ENCODE measurements around the gene FBXO46.

The FBXO46 gene

DNA sequence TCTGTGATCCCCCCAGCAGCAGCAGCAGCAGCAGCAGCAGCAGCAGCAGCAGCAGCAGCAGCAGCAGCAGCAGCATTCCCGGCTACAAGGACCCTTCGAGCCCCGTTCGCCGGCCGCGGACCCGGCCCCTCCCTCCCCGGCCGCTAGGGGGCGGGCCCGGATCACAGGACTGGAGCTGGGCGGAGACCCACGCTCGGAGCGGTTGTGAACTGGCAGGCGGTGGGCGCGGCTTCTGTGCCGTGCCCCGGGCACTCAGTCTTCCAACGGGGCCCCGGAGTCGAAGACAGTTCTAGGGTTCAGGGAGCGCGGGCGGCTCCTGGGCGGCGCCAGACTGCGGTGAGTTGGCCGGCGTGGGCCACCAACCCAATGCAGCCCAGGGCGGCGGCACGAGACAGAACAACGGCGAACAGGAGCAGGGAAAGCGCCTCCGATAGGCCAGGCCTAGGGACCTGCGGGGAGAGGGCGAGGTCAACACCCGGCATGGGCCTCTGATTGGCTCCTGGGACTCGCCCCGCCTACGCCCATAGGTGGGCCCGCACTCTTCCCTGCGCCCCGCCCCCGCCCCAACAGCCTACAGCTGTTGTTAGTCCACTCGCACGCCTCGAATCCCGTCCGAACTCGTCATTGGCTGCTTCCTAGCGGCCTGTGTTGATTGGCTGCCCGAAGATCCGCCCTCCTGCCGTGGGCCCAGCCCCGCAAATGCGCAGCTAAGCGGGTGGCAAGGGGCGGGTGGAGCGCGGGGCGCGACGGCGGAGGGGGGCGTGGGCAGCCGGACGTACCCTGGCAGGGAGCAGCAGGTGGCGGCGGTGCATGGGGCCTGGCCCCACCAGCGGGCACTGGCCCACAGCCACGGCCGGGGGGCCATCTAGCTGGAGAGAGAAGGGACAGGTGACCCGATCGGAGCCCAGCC lies 39.8 kb upstream of the FBXO46 start:
- Histone ChIP-seq H4K8ac (ENCODE audit: low read length) (peak overlapping the region; percentile 88), H3K4ac (ENCODE audit: low read depth in 1 of 2, low read length in 2 of 2) (peak overlapping the region; percentile 94 to 96), H3K79me1 (replicated peaks; ENCODE audit: low read length, poor library complexity, severe bottlenecking) (peaks cover 9% of the 10 kb centered on the region), H3K36me3 (ENCODE audit: control insufficient read depth in 1 of 2, insufficient read depth in 2 of 2, low read depth in 1 of 2, low read length in 2 of 2) (peaks cover 38 to 41% of the 10 kb centered on the region in 2 experiments), H3K4me2 (ENCODE audit: low read length, poor library complexity, severe bottlenecking) (peak overlapping the region; percentile 98), H2BK15ac (ENCODE audit: low read depth, poor library complexity, severe bottlenecking) (peak overlapping the region; percentile 55), H3K14ac (ENCODE audit: low read length in 2 of 2) (peak overlapping the region in 1 of 2 experiments; percentile 82), H3K23ac (ENCODE audit: low read length in 2 of 2) (no peak overlapping the region), H3K9me3 (ENCODE audit: control insufficient read depth, low read length) (no peaks in the 10 kb centered on the region), H3K9ac (ENCODE audit: low read length) (peak overlapping the region; percentile 91), H3K18ac (ENCODE audit: low read depth in 1 of 2, low read length in 2 of 2) (peak overlapping the region; percentile 85 to 93), H3K27me3 (ENCODE audit: control insufficient read depth in 1 of 2, insufficient read depth in 1 of 2, low read length in 2 of 2) (no peaks in the 10 kb centered on the region), H3K4me1 (ENCODE audit: control insufficient read depth, insufficient read depth, low read depth, low read length) (peaks cover 39% of the 10 kb centered on the region), H2AK5ac (ENCODE audit: low read length, severe bottlenecking) (no peak overlapping the region), H2BK120ac (ENCODE audit: low read depth, low read length) (no peak overlapping the region), H2BK12ac (ENCODE audit: low read length in 2 of 2) (peak overlapping the region; percentile 52 to 91), H3K4me3 (ENCODE audit: insufficient read depth in 1 of 2, low read depth in 1 of 2, low read length in 2 of 2) (peak overlapping the region; percentile 63 to 78), H3K27ac (ENCODE audit: low read length, poor library complexity, severe bottlenecking) (peak overlapping the region; percentile 95), H4K91ac (ENCODE audit: low read length) (peak overlapping the region; percentile 95), H2AFZ (ENCODE audit: low read depth, low read length) (no peak overlapping the region), H2BK5ac (ENCODE audit: low read depth, low read length, poor library complexity, severe bottlenecking) (no peak overlapping the region)
- 3% methylated on average over 79 of the region's 79 CpGs for WGBS
- DNase-seq: peak; percentile 99

DNA sequence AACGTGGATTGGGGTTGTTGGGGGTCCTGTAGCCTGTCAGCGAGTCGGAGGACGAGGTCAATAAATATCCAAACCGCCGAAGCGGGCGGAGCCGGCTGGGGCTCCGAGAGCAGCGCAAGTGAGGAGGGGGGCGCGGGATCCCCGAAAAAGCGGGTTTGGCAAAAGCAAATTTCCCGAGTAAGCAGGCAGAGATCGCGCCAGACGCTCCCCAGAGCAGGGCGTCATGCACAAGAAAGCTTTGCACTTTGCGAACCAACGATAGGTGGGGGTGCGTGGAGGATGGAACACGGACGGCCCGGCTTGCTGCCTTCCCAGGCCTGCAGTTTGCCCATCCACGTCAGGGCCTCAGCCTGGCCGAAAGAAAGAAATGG lies 39.1 kb upstream of the FBXO46 start:
- Histone ChIP-seq H3K79me1 (replicated peaks; ENCODE audit: low read length, poor library complexity, severe bottlenecking) (peaks cover 14% of the 10 kb centered on the region), H4K91ac (ENCODE audit: low read length) (peak overlapping the region; percentile 95), H2BK15ac (ENCODE audit: low read depth, poor library complexity, severe bottlenecking) (no peak overlapping the region), H3K4me3 (ENCODE audit: insufficient read depth in 1 of 2, low read depth in 1 of 2, low read length in 2 of 2) (peak overlapping the region; percentile 63 to 78), H3K4me1 (ENCODE audit: control insufficient read depth, insufficient read depth, low read depth, low read length) (peaks cover 44% of the 10 kb centered on the region), H3K23ac (ENCODE audit: low read length in 2 of 2) (peak overlapping the region in 1 of 2 experiments; percentile 87), H2AK5ac (ENCODE audit: low read length, severe bottlenecking) (peak overlapping the region; percentile 78), H2AFZ (ENCODE audit: low read depth, low read length) (peak overlapping the region; percentile 7), H3K4me2 (ENCODE audit: low read length, poor library complexity, severe bottlenecking) (peak overlapping the region; percentile 98), H3K4ac (ENCODE audit: low read depth in 1 of 2, low read length in 2 of 2) (peak overlapping the region; percentile 94 to 96), H3K14ac (ENCODE audit: low read length in 2 of 2) (peak overlapping the region; percentile 43 to 82), H4K8ac (ENCODE audit: low read length) (peak overlapping the region; percentile 88), H3K36me3 (ENCODE audit: control insufficient read depth in 1 of 2, insufficient read depth in 2 of 2, low read depth in 1 of 2, low read length in 2 of 2) (peaks cover 36 to 44% of the 10 kb centered on the region in 2 experiments), H3K9ac (ENCODE audit: low read length) (peak overlapping the region; percentile 91), H2BK5ac (ENCODE audit: low read depth, low read length, poor library complexity, severe bottlenecking) (peak overlapping the region; percentile 51), H3K27ac (ENCODE audit: low read length, poor library complexity, severe bottlenecking) (peak overlapping the region; percentile 95), H3K9me3 (ENCODE audit: control insufficient read depth, low read length) (no peaks in the 10 kb centered on the region), H2BK12ac (ENCODE audit: low read length in 2 of 2) (peak overlapping the region; percentile 52 to 91), H2BK120ac (ENCODE audit: low read depth, low read length) (peak overlapping the region; percentile 71), H3K27me3 (ENCODE audit: control insufficient read depth in 1 of 2, insufficient read depth in 1 of 2, low read length in 2 of 2) (no peaks in the 10 kb centered on the region), H3K18ac (ENCODE audit: low read depth in 1 of 2, low read length in 2 of 2) (peak overlapping the region; percentile 85 to 93)
- WGBS: under 1% methylated on average over 27 of the region's 28 CpGs
- DNase-seq: peak; percentile 68

DNA sequence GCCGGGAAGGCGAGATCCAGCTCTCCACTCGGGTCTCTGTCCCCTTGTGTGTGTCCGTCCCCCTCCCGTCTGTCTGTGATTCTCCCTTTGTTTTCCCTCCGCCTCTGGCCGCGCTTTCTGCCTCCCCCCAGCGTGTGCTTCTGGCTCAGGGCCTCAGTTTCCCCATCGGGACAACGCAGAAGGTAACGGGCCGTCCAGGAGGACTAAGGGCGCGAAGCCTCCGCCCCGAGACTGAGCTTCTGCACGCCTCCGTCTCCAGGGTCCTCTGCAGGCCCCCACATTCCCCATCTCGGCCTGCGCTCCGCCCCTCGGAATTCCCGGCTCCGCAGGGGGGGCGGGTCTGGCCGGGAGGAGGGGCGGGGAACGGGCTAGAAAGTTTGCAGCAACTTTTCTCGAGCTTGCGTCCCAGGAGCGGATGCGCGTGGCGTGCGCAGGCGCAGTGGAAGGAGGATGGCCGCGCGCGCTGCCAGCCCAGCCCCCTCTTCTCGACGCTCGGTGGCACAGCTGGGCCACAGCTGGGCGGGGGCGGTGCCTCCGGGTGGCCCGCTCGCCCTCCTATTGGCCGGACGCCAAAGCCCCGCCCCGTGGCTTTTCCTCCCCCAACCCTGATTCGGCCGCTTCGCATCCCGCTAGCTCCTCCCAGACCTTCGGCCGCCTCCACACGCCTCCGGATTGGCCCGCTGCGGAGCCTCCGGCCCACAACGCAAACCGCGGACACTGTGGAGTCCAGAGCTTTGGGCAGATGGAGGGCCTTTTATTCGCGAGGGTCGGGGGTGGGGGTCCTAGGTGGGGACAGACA lies 38.5 kb upstream of the FBXO46 start, which contains the start of gene SIX5:
SIX5 (minus strand) TSS at position 269 of the 799 bp plus-strand sequence. CDS start 408 bp downstream, outside the sequence.
- peak within 1 kb of the TSS; percentile 29 for H2AFZ ChIP-seq (ENCODE audit: low read depth, low read length)
- H4K8ac ChIP-seq (ENCODE audit: low read length): peak within 1 kb of the TSS; percentile 88
- peaks cover 31 to 42% of the 10 kb centered on the region in 2 experiments for H3K36me3 ChIP-seq (ENCODE audit: control insufficient read depth in 1 of 2, insufficient read depth in 2 of 2, low read depth in 1 of 2, low read length in 2 of 2)
- H3K23ac ChIP-seq (ENCODE audit: low read length in 2 of 2): peak within 1 kb of the TSS in 1 of 2 experiments; percentile 87
- peak within 1 kb of the TSS; percentile 97 for H2BK120ac ChIP-seq (ENCODE audit: low read depth, low read length)
- H2BK15ac ChIP-seq (ENCODE audit: low read depth, poor library complexity, severe bottlenecking): peak within 1 kb of the TSS; percentile 73
- WGBS: under 1% methylated on average over 57 of the region's 70 CpGs
- H3K4me3 ChIP-seq (ENCODE audit: insufficient read depth in 1 of 2, low read depth in 1 of 2, low read length in 2 of 2): peak within 1 kb of the TSS; percentile 82 to 89
- H2AK5ac ChIP-seq (ENCODE audit: low read length, severe bottlenecking): peak within 1 kb of the TSS; percentile 78
- H3K18ac ChIP-seq (ENCODE audit: low read depth in 1 of 2, low read length in 2 of 2): peak within 1 kb of the TSS; percentile 98 to 99
- H3K4me2 ChIP-seq (ENCODE audit: low read length, poor library complexity, severe bottlenecking): peak within 1 kb of the TSS; percentile 98
- H3K9ac ChIP-seq (ENCODE audit: low read length): peak within 1 kb of the TSS; percentile 95
- H3K79me1 ChIP-seq (replicated peaks; ENCODE audit: low read length, poor library complexity, severe bottlenecking): peaks cover 14% of the 10 kb centered on the region
- peak within 1 kb of the TSS; percentile 52 to 91 for H2BK12ac ChIP-seq (ENCODE audit: low read length in 2 of 2)
- no peaks in the 10 kb centered on the region for H3K27me3 ChIP-seq (ENCODE audit: control insufficient read depth in 1 of 2, insufficient read depth in 1 of 2, low read length in 2 of 2)
- H2BK5ac ChIP-seq (ENCODE audit: low read depth, low read length, poor library complexity, severe bottlenecking): peak within 1 kb of the TSS; percentile 84
- peak; percentile 98 for DNase-seq
- peak within 1 kb of the TSS; percentile 95 for H4K91ac ChIP-seq (ENCODE audit: low read length)
- H3K27ac ChIP-seq (ENCODE audit: low read length, poor library complexity, severe bottlenecking): peak within 1 kb of the TSS; percentile 95
- no peaks in the 10 kb centered on the region for H3K9me3 ChIP-seq (ENCODE audit: control insufficient read depth, low read length)
- peak within 1 kb of the TSS; percentile 43 to 82 for H3K14ac ChIP-seq (ENCODE audit: low read length in 2 of 2)
- peaks cover 47% of the 10 kb centered on the region for H3K4me1 ChIP-seq (ENCODE audit: control insufficient read depth, insufficient read depth, low read depth, low read length)
- peak within 1 kb of the TSS; percentile 94 to 96 for H3K4ac ChIP-seq (ENCODE audit: low read depth in 1 of 2, low read length in 2 of 2)

Data from mesenchymal stem cell (in vitro differentiated cells and primary cell).